ENCODE measurements around the gene GRIN3B. TPM values are rescaled to one million over a fixed set of nuclear protein-coding genes. Genes with fewer than 3 reads are reported as not detected.

GRIN3B gene
- total and polyA plus RNA-seq, 4 donors = 0.22 to 1.5 (median 0.80) TPM

GRCh38 chr19:1050989-1051788, 51.0 kb downstream of the GRIN3B start:
- H3K27me3 ChIP-seq (ENCODE audit: control insufficient read depth, insufficient read depth, low read length) = no peaks in the 10 kb centered on the region
- no peak overlapping the region for H3K27ac ChIP-seq (ENCODE audit: low read depth, low read length)
- 82% methylated on average over 31 of the region's 31 CpGs for WGBS (ENCODE audit: insufficient coverage)
- no peaks in the 10 kb centered on the region for H3K9me3 ChIP-seq (ENCODE audit: control insufficient read depth, insufficient read depth, low read length)
- no peak overlapping the region for H3K4me3 ChIP-seq (ENCODE audit: low read depth, low read length)
- H3K36me3 ChIP-seq (ENCODE audit: control insufficient read depth, insufficient read depth, low read length) = peaks cover 57% of the 10 kb centered on the region
- DNase-seq (ENCODE audit: low read depth in 4 of 6, low spot score in 6 of 6) = no peak
- H3K4me1 ChIP-seq (ENCODE audit: control insufficient read depth, insufficient read depth, low read length) = no peaks in the 10 kb centered on the region

GRCh38 chr19:1051791-1052190, 51.6 kb downstream of the GRIN3B start:
- Histone ChIP-seq H3K27me3 (ENCODE audit: control insufficient read depth, insufficient read depth, low read length) (no peaks in the 10 kb centered on the region), H3K36me3 (ENCODE audit: control insufficient read depth, insufficient read depth, low read length) (peaks cover 57% of the 10 kb centered on the region), H3K4me3 (ENCODE audit: low read depth, low read length) (no peak overlapping the region), H3K4me1 (ENCODE audit: control insufficient read depth, insufficient read depth, low read length) (no peaks in the 10 kb centered on the region), H3K9me3 (ENCODE audit: control insufficient read depth, insufficient read depth, low read length) (no peaks in the 10 kb centered on the region), H3K27ac (ENCODE audit: low read depth, low read length) (no peak overlapping the region)
- no peak for DNase-seq (ENCODE audit: low read depth in 4 of 6, low spot score in 6 of 6)
- WGBS (ENCODE audit: insufficient coverage) = 89% methylated on average over 10 of the region's 17 CpGs

- DNase-seq (ENCODE audit: low read depth in 4 of 6, low spot score in 6 of 6) = no peak
Measured at GRCh38 chr19:1052349-1052975, 52.2 kb downstream of the GRIN3B start.

GRCh38 chr19:1053176-1054101, 53.2 kb downstream of the GRIN3B start:
- peaks cover 49% of the 10 kb centered on the region for H3K36me3 ChIP-seq (ENCODE audit: control insufficient read depth, insufficient read depth, low read length)
- no peaks in the 10 kb centered on the region for H3K4me1 ChIP-seq (ENCODE audit: control insufficient read depth, insufficient read depth, low read length)
- H3K27me3 ChIP-seq (ENCODE audit: control insufficient read depth, insufficient read depth, low read length) = no peaks in the 10 kb centered on the region
- DNase-seq (ENCODE audit: low read depth in 4 of 6, low spot score in 6 of 6) = no peak
- no peak overlapping the region for H3K4me3 ChIP-seq (ENCODE audit: low read depth, low read length)
- no peak overlapping the region for H3K27ac ChIP-seq (ENCODE audit: low read depth, low read length)
- WGBS (ENCODE audit: insufficient coverage) = 87% methylated on average over 30 of the region's 31 CpGs
- peaks cover 9% of the 10 kb centered on the region for H3K9me3 ChIP-seq (ENCODE audit: control insufficient read depth, insufficient read depth, low read length)

More at GRCh38 chr19:1052349-1052975, 52.2 kb downstream of the GRIN3B start:
- WGBS (ENCODE audit: insufficient coverage) = no CpG with 5 or more reads among the region's 5 CpGs
- Histone ChIP-seq H3K27me3 (ENCODE audit: control insufficient read depth, insufficient read depth, low read length) (no peaks in the 10 kb centered on the region), H3K36me3 (ENCODE audit: control insufficient read depth, insufficient read depth, low read length) (peaks cover 55% of the 10 kb centered on the region), H3K27ac (ENCODE audit: low read depth, low read length) (no peak overlapping the region), H3K4me3 (ENCODE audit: low read depth, low read length) (no peak overlapping the region), H3K9me3 (ENCODE audit: control insufficient read depth, insufficient read depth, low read length) (peaks cover 6% of the 10 kb centered on the region), H3K4me1 (ENCODE audit: control insufficient read depth, insufficient read depth, low read length) (no peaks in the 10 kb centered on the region)

GRCh38 chr19:1054102-1055027, 54.1 kb downstream of the GRIN3B start:
- no peak overlapping the region for H3K27ac ChIP-seq (ENCODE audit: low read depth, low read length)
- no peaks in the 10 kb centered on the region for H3K4me1 ChIP-seq (ENCODE audit: control insufficient read depth, insufficient read depth, low read length)
- H3K9me3 ChIP-seq (ENCODE audit: control insufficient read depth, insufficient read depth, low read length) = peaks cover 14% of the 10 kb centered on the region
- peaks cover 47% of the 10 kb centered on the region for H3K36me3 ChIP-seq (ENCODE audit: control insufficient read depth, insufficient read depth, low read length)
- no peak for DNase-seq (ENCODE audit: low read depth in 4 of 6, low spot score in 6 of 6)
- 92% methylated on average over 26 of the region's 28 CpGs for WGBS (ENCODE audit: insufficient coverage)
- H3K4me3 ChIP-seq (ENCODE audit: low read depth, low read length) = no peak overlapping the region
- H3K27me3 ChIP-seq (ENCODE audit: control insufficient read depth, insufficient read depth, low read length) = no peaks in the 10 kb centered on the region

- no peak overlapping the region for H3K27ac ChIP-seq (ENCODE audit: low read depth, low read length)
- no peak overlapping the region for H3K4me3 ChIP-seq (ENCODE audit: low read depth, low read length)
- 93% methylated on average over 14 of the region's 14 CpGs for WGBS (ENCODE audit: insufficient coverage)
- DNase-seq (ENCODE audit: low read depth in 4 of 6, low spot score in 6 of 6) = no peak
- peaks cover 14% of the 10 kb centered on the region for H3K9me3 ChIP-seq (ENCODE audit: control insufficient read depth, insufficient read depth, low read length)
- peaks cover 47% of the 10 kb centered on the region for H3K36me3 ChIP-seq (ENCODE audit: control insufficient read depth, insufficient read depth, low read length)
- H3K4me1 ChIP-seq (ENCODE audit: control insufficient read depth, insufficient read depth, low read length) = no peaks in the 10 kb centered on the region
- no peaks in the 10 kb centered on the region for H3K27me3 ChIP-seq (ENCODE audit: control insufficient read depth, insufficient read depth, low read length)
Measured at GRCh38 chr19:1055028-1055425, 54.8 kb downstream of the GRIN3B start.

GRCh38 chr19:1055886-1056620, 55.8 kb downstream of the GRIN3B start:
- WGBS (ENCODE audit: insufficient coverage) = 95% methylated on average over 20 of the region's 20 CpGs

GRCh38 chr19:1057176-1057855, 57.1 kb downstream of the GRIN3B start:
- H3K4me3 ChIP-seq (ENCODE audit: low read depth, low read length) = no peak overlapping the region
- peaks cover 48% of the 10 kb centered on the region for H3K36me3 ChIP-seq (ENCODE audit: control insufficient read depth, insufficient read depth, low read length)
- 83% methylated on average over 1 of the region's 3 CpGs for WGBS (ENCODE audit: insufficient coverage)
- peak in 3 of 6 donors; percentile 24 to 71 (median 69) for DNase-seq (ENCODE audit: low read depth in 4 of 6, low spot score in 6 of 6)
- no peaks in the 10 kb centered on the region for H3K4me1 ChIP-seq (ENCODE audit: control insufficient read depth, insufficient read depth, low read length)
- peaks cover 14% of the 10 kb centered on the region for H3K9me3 ChIP-seq (ENCODE audit: control insufficient read depth, insufficient read depth, low read length)
- H3K27me3 ChIP-seq (ENCODE audit: control insufficient read depth, insufficient read depth, low read length) = no peaks in the 10 kb centered on the region
- no peak overlapping the region for H3K27ac ChIP-seq (ENCODE audit: low read depth, low read length)

More at GRCh38 chr19:1055886-1056620, 55.8 kb downstream of the GRIN3B start:
- DNase-seq (ENCODE audit: low read depth in 4 of 6, low spot score in 6 of 6) = no peak
- no peak overlapping the region for H3K4me3 ChIP-seq (ENCODE audit: low read depth, low read length)
- no peak overlapping the region for H3K27ac ChIP-seq (ENCODE audit: low read depth, low read length)
- H3K9me3 ChIP-seq (ENCODE audit: control insufficient read depth, insufficient read depth, low read length) = peaks cover 14% of the 10 kb centered on the region
- no peaks in the 10 kb centered on the region for H3K27me3 ChIP-seq (ENCODE audit: control insufficient read depth, insufficient read depth, low read length)
- no peaks in the 10 kb centered on the region for H3K4me1 ChIP-seq (ENCODE audit: control insufficient read depth, insufficient read depth, low read length)
- peaks cover 43% of the 10 kb centered on the region for H3K36me3 ChIP-seq (ENCODE audit: control insufficient read depth, insufficient read depth, low read length)
